HEK293T (cell line): ENCODE data around the gene SORCS3.

ENCODE experiments used
- CTCF ChIA-PET: fragments of 350-600 bp; formaldehyde crosslinking; extraction: SDS; loops from one replicate; lab custom pipeline; 2021; ENCODE audit warnings: antibody characterized with exemption, inconsistent platforms; lab: Yijun Ruan, JAX
- POLR2A ChIA-PET: fragments of 350-600 bp; formaldehyde crosslinking; extraction: SDS; loops from one replicate; lab custom pipeline; 2020; ENCODE audit warnings: antibody characterized with exemption, inconsistent platforms; lab: Yijun Ruan, JAX
- DNase-seq: peaks from one replicate; pipeline ENCODE4 v3.0.0; 2012; ENCODE audit warnings: mixed read lengths; ENCODE audit errors: extremely low spot score
- ARNT ChIP-seq: fragments of 450-650 bp; IDR thresholded peaks from 2 replicates; pipeline ENCODE4 v1.6.1; 2017; ENCODE audit warnings: mild to moderate bottlenecking
- BHLHE40 ChIP-seq: fragments of 450-650 bp; IDR thresholded peaks from 2 replicates; pipeline ENCODE4 v1.6.1; 2016; ENCODE audit warnings: mild to moderate bottlenecking, moderate library complexity, borderline replicate concordance
- CTBP1 ChIP-seq: fragments of 450-650 bp; IDR thresholded peaks from 2 replicates; pipeline ENCODE4 v1.6.1; 2016; ENCODE audit warnings: borderline replicate concordance
- ELF4 ChIP-seq: fragments of 450-650 bp; IDR thresholded peaks from 2 replicates; pipeline ENCODE4 v1.6.1; 2017; ENCODE audit warnings: antibody characterized with exemption
- FOXA1 ChIP-seq: fragments of 450-650 bp; IDR thresholded peaks from 2 replicates; pipeline ENCODE4 v1.6.1; 2016; ENCODE audit warnings: mild to moderate bottlenecking
- FOXK2 ChIP-seq: fragments of 450-650 bp; IDR thresholded peaks from 2 replicates; pipeline ENCODE4 v1.6.1; 2016; ENCODE audit warnings: mild to moderate bottlenecking
- FOXM1 ChIP-seq: fragments of 450-650 bp; IDR thresholded peaks from 2 replicates; pipeline ENCODE4 v1.6.1; 2017; ENCODE audit warnings: mild to moderate bottlenecking, borderline replicate concordance
- HDGF ChIP-seq: fragments of 450-650 bp; IDR thresholded peaks from 2 replicates; pipeline ENCODE4 v1.6.1; 2017; ENCODE audit warnings: antibody characterized with exemption, borderline replicate concordance
- L3MBTL2 ChIP-seq: fragments of 450-650 bp; conservative IDR thresholded peaks from 2 replicates; pipeline ENCODE4 v1.6.1; 2016; ENCODE audit warnings: mild to moderate bottlenecking
- LEF1 ChIP-seq: fragments of 450-650 bp; IDR thresholded peaks from 2 replicates; pipeline ENCODE4 v1.6.1; 2017; ENCODE audit warnings: mild to moderate bottlenecking, borderline replicate concordance
- NFRKB ChIP-seq: fragments of 450-650 bp; IDR thresholded peaks from 2 replicates; pipeline ENCODE4 v1.6.1; 2016; ENCODE audit warnings: mild to moderate bottlenecking, moderate library complexity
- PKNOX1 ChIP-seq: fragments of 450-650 bp; IDR thresholded peaks from 2 replicates; pipeline ENCODE4 v1.6.1; 2016
- SP1 ChIP-seq: fragments of 450-650 bp; IDR thresholded peaks from 2 replicates; pipeline ENCODE4 v1.6.1; 2017
- SUZ12 ChIP-seq: fragments of 450-650 bp; IDR thresholded peaks from 2 replicates; pipeline ENCODE4 v1.6.1; 2016; ENCODE audit warnings: mild to moderate bottlenecking
- TARDBP ChIP-seq: fragments of 450-650 bp; IDR thresholded peaks from 2 replicates; pipeline ENCODE4 v1.6.1; 2016
- ZNF384 ChIP-seq: fragments of 450-650 bp; IDR thresholded peaks from 2 replicates; pipeline ENCODE4 v1.6.1; 2016

SORCS3 gene

GRCh38 chr10:105253515-105254212, 612.6 kb downstream of the SORCS3 start:
- DNase-seq, result no peak
- TF ChIP-seq BHLHE40 (no peak), ARNT (no peak), ZNF384 (no peak), TARDBP (no peak), CTBP1 (no peak), SP1 (no peak), LEF1 (no peak), NFRKB (no peak), SUZ12 (no peak), ELF4 (no peak)
- ChIA-PET POLR2A (no interaction called here), CTCF (no interaction called here)

DNA sequence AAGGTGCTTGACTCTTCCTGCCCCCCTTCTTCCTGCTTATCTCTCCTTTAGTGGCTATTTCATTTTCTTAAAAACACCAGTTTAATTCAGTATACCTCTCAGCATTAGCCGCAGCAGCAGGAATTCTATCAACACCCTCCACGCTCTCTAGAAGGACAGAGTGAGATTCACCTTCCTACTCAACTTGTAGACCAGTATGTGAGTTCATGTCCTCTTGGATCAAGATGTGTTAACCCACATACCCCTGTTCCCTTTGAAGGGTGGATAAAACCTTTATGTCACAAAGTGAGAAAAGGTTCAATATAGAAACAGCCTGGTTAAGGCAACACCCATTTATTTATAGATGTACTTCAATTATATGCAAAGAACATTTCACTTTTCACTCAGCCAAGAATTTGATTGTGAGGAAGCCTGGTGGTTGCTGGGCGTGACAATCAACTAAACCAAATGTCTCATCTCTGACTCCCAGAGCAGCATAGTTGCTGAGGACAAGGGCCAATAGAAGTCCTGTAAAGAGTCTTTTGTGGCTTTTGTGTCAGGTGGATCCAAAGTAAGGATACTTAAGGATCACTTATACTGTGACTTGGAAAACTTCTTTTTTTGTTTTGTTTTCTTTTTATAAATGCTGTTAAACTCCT, 617.1 kb downstream of the SORCS3 start:
- ChIA-PET CTCF (no interaction called here), POLR2A (no interaction called here)
- TF ChIP-seq FOXK2, result no peak
- TF ChIP-seq CTBP1, result no peak
- no peak for TF ChIP-seq NFRKB
- no peak for TF ChIP-seq PKNOX1
- TF ChIP-seq SP1, result no peak
- no peak for TF ChIP-seq TARDBP
- no peak for TF ChIP-seq SUZ12
- no peak for DNase-seq

GRCh38 chr10:105258674-105259065, 617.6 kb downstream of the SORCS3 start:
- no peak for DNase-seq
- ChIA-PET CTCF (no interaction called here), POLR2A (no interaction called here)
- no peak for TF ChIP-seq BHLHE40
- no peak for TF ChIP-seq SUZ12
- TF ChIP-seq NFRKB, result no peak
- no peak for TF ChIP-seq FOXA1
- no peak for TF ChIP-seq FOXM1
- no peak for TF ChIP-seq ZNF384
- TF ChIP-seq LEF1, result no peak

GRCh38 chr10:105259201-105259600, 618.1 kb downstream of the SORCS3 start:
- ChIA-PET POLR2A (no interaction called here), CTCF (no interaction called here)
- no peak for DNase-seq
- TF ChIP-seq BHLHE40 (no peak), L3MBTL2 (no peak)

- POLR2A ChIA-PET, result no interaction called here
- TF ChIP-seq SP1, result no peak
- no peak for TF ChIP-seq TARDBP
- no peak for TF ChIP-seq FOXM1
- TF ChIP-seq BHLHE40, result no peak
- no peak for TF ChIP-seq SUZ12
- no peak for TF ChIP-seq NFRKB
- TF ChIP-seq LEF1, result no peak
- no peak for TF ChIP-seq HDGF
- TF ChIP-seq FOXA1, result no peak
- TF ChIP-seq ELF4, result no peak
- TF ChIP-seq PKNOX1, result no peak
- no peak for TF ChIP-seq ZNF384
- no peak for TF ChIP-seq ARNT
- no peak for TF ChIP-seq L3MBTL2
- no peak for TF ChIP-seq FOXK2
- no peak for TF ChIP-seq CTBP1
- CTCF ChIA-PET, result no interaction called here
- no peak for DNase-seq
Measured at GRCh38 chr10:105262666-105263065, 621.6 kb downstream of the SORCS3 start.

- CTCF ChIA-PET, result no interaction called here
- no peak for DNase-seq
- POLR2A ChIA-PET, result no interaction called here
- TF ChIP-seq ARNT, result no peak
- TF ChIP-seq PKNOX1, result no peak
- no peak for TF ChIP-seq ELF4
- no peak for TF ChIP-seq SP1
- no peak for TF ChIP-seq HDGF
- no peak for TF ChIP-seq CTBP1
- TF ChIP-seq FOXA1, result no peak
- TF ChIP-seq FOXM1, result no peak
- no peak for TF ChIP-seq L3MBTL2
- no peak for TF ChIP-seq BHLHE40
- no peak for TF ChIP-seq LEF1
- no peak for TF ChIP-seq FOXK2
- no peak for TF ChIP-seq SUZ12
- TF ChIP-seq NFRKB, result no peak
- TF ChIP-seq ZNF384, result no peak
- TF ChIP-seq TARDBP, result no peak
Measured at GRCh38 chr10:105266966-105267539, 626.0 kb downstream of the SORCS3 start.
